ENCODE results near the gene COL19A1. TPM values are rescaled to one million over a fixed set of nuclear protein-coding genes. Genes with fewer than 3 reads are reported as not detected.

COL19A1 gene
- total RNA-seq, 1 experiment from 2014 or later, result not detected

GRCh38 chr6:69948479-69949114, 82.2 kb downstream of the COL19A1 start:
- no peak for ATAC-seq
- no TSS peak for BruUV-seq (replicated peaks)
- TF ChIP-seq POLR2AphosphoS5 (IDR thresholded peaks at IDR 0.05; ENCODE audit: low read depth, low read length) (no peak), TCF7L2 (IDR thresholded peaks at IDR 0.05; ENCODE audit: low read depth, low read length) (no peak), SIN3A (IDR thresholded peaks at IDR 0.05; ENCODE audit: borderline replicate concordance, insufficient read depth, low read depth, low read length) (no peak), CTCF (IDR thresholded peaks at IDR 0.05) (no peak), REST (IDR thresholded peaks at IDR 0.05; ENCODE audit: insufficient read depth in 1 of 2, low read depth in 2 of 2, low read length in 1 of 2) (no peak)
- H3K36me3 ChIP-seq (ENCODE audit: control insufficient read depth, insufficient read depth, low read length), result no peaks in the 10 kb centered on the region
- H3K4me3 ChIP-seq (ENCODE audit: low read depth in 2 of 2, low read length in 2 of 2), result no peak overlapping the region
- no peak overlapping the region for H3K27ac ChIP-seq (ENCODE audit: low read length)
- POLR2A ChIA-PET, result no interaction called here
- no peaks in the 10 kb centered on the region for H3K9me3 ChIP-seq (ENCODE audit: control insufficient read depth, insufficient read depth, low read depth, low read length)
- CTCF ChIA-PET, result no interaction called here
- DNase-seq (ENCODE audit: low read depth, low spot score), result no peak
- H3K27me3 ChIP-seq (ENCODE audit: control insufficient read depth, insufficient read depth, low read length), result no peaks in the 10 kb centered on the region
- intact Hi-C loops (cut with micrococcal nuclease; ENCODE audit: unreplicated experiment) (no loop called here), in situ Hi-C loops (cut with HindIII; ENCODE audit: low pct_unique_long_range_greater_than_20kb, low sequenced_read_pairs) (no loop called here)
- H3K4me1 ChIP-seq (ENCODE audit: control insufficient read depth, insufficient read depth, low read length), result no peaks in the 10 kb centered on the region

GRCh38 chr6:69953491-69953890, 87.1 kb downstream of the COL19A1 start:
- Histone ChIP-seq H3K36me3 (ENCODE audit: control insufficient read depth, insufficient read depth, low read length) (no peaks in the 10 kb centered on the region), H3K27ac (ENCODE audit: low read length) (no peak overlapping the region), H3K9me3 (ENCODE audit: control insufficient read depth, insufficient read depth, low read depth, low read length) (no peaks in the 10 kb centered on the region), H3K4me3 (ENCODE audit: low read depth in 2 of 2, low read length in 2 of 2) (no peak overlapping the region), H3K4me1 (ENCODE audit: control insufficient read depth, insufficient read depth, low read length) (no peaks in the 10 kb centered on the region), H3K27me3 (ENCODE audit: control insufficient read depth, insufficient read depth, low read length) (no peaks in the 10 kb centered on the region)
- in situ Hi-C loops (cut with HindIII; ENCODE audit: low pct_unique_long_range_greater_than_20kb, low sequenced_read_pairs), result no loop called here
- POLR2A ChIA-PET, result no interaction called here
- no peak for ATAC-seq
- no TSS peak for BruUV-seq (replicated peaks)
- no peak for DNase-seq (ENCODE audit: low read depth, low spot score)
- TF ChIP-seq CTCF (IDR thresholded peaks at IDR 0.05) (no peak), REST (IDR thresholded peaks at IDR 0.05; ENCODE audit: insufficient read depth in 1 of 2, low read depth in 2 of 2, low read length in 1 of 2) (no peak), POLR2AphosphoS5 (IDR thresholded peaks at IDR 0.05; ENCODE audit: low read depth, low read length) (no peak), TCF7L2 (IDR thresholded peaks at IDR 0.05; ENCODE audit: low read depth, low read length) (no peak), SIN3A (IDR thresholded peaks at IDR 0.05; ENCODE audit: borderline replicate concordance, insufficient read depth, low read depth, low read length) (no peak)
- CTCF ChIA-PET, result no interaction called here
- intact Hi-C loops (cut with micrococcal nuclease; ENCODE audit: unreplicated experiment), result no loop called here
